GM20431 (cell line): Measurements from ENCODE around the gene ZFR.
"Not testable (repeated sequence)": the region's sequence is repeated elsewhere in the genome, so short reads cannot be mapped to it uniquely, and the experiment has no call there.

Experiments
- in situ Hi-C: fragments of 300-500 bp; cut with MseI, MboI; formaldehyde crosslinking; loops from one replicate; pipeline ENCODE4 v1.15.0; 2020; ENCODE audit warnings: low sequenced_read_pairs; ENCODE audit not compliant: unreplicated experiment

Gene ZFR

DNA sequence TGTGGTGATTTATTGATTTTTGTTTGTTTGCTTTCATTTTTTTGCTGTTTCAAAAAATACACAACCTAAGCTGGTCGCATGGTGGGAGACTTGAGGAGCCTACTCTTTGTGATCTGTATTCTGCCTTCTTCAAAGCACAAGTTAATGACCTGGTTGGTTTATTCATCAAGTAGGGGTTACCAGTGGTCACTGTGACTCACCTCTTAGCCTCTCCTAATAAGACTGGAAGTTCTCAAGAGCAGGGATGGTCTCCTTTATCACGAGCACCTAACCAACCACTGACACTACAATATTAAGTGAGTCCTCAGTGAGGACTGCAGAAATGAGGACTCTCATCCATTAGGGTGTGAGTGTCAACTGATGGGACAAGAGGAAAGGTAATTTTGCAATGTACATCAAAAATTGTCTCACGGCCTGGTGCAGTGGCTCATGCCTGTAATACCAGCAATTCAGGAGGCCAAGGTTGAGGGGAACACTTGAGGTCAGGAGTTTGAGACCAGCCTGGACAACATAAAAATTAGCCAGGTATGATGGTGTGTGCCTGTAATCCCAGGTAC is 118.2 kb downstream of the ZFR start:
- in situ Hi-C loops: loop anchor here (10.0 kb wide), 1 partner anchor 91 kb away; no protein-coding TSS in a partner anchor

DNA sequence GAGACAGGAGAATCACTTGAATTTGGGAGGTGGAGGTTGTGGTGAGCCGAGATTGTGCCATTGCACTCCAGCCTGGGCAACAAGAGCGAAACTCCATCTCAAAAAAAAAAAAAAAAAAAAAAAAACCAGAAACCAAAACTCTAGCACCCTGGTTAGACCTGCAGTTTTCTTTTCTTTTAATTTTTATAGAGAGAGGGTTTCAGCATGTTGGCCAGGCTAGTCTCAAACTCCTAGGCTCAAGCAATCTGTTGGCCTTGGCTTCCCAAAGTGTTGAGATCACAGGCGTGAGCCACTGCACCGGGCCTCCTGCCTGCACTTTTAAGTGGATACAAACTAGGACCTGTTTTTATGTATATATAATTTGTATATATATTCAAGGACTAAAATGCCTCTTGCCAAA is 118.9 kb downstream of the ZFR start:
- in situ Hi-C loops: loop anchor here (10.0 kb wide), 1 partner anchor 91 kb away; no protein-coding TSS in a partner anchor

DNA sequence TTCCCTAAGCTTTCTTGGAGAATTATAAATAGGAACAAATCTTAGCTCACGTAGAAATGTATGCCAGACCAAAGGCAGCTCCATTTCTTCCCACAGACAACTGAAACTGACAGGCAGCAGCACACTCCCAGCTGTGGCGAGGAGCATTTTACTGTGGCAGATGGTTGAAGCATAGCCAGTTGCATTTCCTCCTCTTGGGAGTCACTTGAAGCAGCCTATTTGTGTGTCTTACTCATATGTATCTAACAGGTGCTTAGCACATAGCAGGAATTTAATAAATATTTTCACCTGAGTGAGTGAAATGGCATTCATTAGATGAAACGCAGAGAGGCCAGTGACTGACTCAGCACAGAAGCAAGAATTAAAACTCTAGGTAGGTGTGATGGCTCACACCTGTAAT is 119.5 kb downstream of the ZFR start:
- in situ Hi-C loops: loop anchor here (10.0 kb wide), 1 partner anchor 90 kb away; no protein-coding TSS in a partner anchor

DNA sequence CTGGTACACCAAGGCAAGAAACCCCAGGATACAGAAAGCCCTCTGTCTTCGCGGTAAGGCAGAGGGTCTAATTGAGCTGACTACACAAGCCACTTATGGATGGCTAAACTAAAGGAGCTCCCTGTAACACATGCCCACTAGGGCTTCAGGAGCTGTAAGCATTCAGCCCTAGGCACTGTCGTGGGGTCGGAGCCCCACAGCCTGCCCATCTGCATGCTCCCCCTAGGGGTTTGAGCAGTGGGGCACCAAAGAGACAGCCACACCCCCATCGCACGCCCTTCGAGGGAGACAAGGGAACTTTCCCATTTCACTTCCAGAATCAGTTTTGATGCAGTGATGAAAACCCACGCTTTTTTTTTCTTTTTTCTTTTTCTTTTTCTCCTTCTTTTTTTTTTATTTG is 120.8 kb downstream of the ZFR start:
- in situ Hi-C loops: loop anchor here (10.0 kb wide), 1 partner anchor 89 kb away; no protein-coding TSS in a partner anchor

DNA sequence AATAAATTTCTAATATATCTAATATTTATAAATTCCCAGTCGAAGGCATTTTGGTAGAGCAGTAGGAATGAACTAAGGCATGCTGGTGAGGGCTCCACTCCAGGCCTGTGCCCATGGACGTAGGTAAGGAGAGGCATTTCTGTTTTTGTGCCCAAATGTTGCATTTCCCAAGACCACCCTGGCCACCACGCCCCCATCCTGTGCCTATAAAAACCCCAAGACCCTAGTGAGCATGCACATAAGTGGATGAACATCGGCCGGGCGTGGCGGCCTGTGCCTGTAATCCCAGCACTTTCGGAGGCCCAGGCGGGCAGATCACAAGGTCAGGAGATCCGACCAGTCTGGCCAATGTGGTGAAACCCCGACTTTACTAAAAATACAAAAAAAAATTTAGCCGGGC is 121.7 kb downstream of the ZFR start:
- in situ Hi-C loops: loop anchor here (10.0 kb wide), 1 partner anchor 88 kb away; no protein-coding TSS in a partner anchor

DNA sequence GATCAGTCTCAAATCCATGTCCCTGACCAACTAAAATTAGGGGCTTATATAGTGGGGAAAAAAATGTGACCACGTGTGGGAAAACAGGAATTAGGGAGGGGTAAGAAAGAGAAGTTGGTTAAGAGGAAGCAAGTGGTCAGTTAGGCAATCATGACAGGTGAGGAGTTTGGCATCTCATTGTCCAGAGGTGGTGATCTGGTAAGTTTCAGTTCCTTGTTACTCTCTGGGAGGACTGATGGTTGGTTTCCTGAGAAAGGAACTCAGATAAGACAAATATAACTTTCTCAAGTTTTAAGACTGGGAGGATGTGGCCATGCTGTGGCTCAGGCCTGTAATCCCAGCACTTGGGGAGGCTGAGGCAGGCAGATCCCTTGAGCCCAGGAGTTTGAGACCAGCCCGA is 122.8 kb downstream of the ZFR start:
- in situ Hi-C loops: loop anchor here (10.0 kb wide), 1 partner anchor 87 kb away; no protein-coding TSS in a partner anchor

DNA sequence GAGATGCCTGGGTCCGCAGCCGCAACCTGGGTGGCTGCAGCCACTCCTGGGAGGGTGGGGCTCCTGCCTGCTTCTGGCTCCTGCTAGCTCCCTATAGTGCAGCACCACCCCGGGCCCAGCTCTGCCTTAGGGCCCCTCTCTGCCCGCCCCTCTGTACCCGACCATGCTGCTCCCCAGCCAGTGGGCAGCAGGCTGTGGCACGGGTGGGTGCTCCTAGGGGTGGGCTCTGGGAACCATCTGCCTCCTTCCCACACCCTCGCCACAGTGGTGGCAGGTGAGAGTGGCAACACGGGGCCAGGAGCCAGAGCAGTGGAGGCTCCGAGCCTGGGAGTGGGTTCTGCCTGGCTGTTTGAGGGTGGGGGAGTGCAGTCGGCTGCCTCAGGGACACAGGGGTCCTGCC is 124.0 kb downstream of the ZFR start:
- in situ Hi-C loops: loop anchor here (10.0 kb wide), 1 partner anchor 86 kb away; no protein-coding TSS in a partner anchor

DNA sequence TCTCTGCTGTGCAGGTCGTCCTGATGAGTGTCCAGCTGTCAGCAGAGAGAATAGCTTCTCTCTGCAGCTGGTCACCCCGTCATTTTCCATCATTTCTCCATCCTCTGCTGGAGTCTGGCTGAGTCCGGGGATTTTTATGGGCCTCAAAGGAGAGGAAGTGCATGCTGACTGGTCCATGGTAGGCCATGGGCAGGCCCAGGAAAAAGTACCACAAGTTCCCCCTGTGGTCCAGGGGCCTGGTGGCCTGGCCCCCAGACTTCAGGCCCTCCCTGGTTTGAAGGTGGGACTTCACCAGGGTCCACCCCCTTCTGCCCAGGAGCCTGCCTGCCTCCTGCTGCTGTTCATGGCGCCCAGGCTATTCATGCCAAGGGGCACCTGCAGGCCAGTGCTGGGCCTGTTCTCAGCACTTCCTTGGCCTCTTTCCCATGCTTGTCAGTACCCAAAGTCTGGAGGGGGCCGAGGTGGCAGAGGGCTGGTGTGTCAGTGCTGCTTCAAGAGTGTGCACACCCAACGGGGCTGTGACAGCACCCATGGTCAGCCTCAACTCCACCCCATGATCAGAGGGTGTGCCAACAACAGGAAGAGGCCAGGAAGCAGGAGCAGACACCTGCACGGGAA is 124.5 kb downstream of the ZFR start:
- in situ Hi-C loops: loop anchor here (10.0 kb wide), 1 partner anchor 85 kb away; no protein-coding TSS in a partner anchor

DNA sequence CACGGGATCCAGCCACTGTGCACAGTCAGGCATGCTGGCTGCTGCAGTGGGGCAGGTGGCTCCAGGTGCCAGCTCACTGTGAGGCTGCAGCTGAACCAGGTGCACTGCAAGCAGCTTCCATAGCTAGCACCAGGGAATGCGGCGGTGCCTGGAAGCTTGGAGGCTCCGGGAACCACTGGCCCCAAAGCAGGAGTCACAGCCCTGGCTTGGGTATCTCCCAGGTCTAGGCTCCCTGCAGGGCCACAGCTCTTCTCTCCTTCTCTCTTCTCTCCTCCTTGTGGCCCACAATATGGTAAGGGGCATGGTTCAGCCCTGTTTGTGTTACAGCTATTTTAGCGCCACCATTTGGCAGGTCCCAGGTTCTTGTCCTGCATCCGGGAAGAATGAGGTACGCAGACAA is 125.1 kb downstream of the ZFR start:
- in situ Hi-C loops: no loop called here

DNA sequence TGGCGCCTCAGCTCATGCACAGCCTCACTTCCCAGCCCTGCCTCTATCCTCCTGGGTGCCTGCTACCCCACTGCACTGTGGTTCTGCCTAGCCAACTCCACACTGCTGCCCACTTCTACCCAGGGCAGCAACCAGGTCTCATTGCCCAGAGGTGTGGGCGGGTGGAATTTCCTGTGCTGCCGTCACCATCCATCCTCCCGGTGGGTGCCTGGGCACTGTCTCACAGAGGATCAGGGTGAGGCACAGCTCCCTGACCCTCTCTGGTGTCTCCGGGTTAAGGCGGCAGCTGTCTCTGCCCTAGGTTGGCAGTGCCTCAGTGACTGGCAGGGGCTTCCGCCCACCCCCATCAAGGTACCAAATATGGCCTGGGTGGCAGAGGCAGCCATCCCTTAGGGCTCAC is 127.5 kb downstream of the ZFR start:
- in situ Hi-C loops: no loop called here

DNA sequence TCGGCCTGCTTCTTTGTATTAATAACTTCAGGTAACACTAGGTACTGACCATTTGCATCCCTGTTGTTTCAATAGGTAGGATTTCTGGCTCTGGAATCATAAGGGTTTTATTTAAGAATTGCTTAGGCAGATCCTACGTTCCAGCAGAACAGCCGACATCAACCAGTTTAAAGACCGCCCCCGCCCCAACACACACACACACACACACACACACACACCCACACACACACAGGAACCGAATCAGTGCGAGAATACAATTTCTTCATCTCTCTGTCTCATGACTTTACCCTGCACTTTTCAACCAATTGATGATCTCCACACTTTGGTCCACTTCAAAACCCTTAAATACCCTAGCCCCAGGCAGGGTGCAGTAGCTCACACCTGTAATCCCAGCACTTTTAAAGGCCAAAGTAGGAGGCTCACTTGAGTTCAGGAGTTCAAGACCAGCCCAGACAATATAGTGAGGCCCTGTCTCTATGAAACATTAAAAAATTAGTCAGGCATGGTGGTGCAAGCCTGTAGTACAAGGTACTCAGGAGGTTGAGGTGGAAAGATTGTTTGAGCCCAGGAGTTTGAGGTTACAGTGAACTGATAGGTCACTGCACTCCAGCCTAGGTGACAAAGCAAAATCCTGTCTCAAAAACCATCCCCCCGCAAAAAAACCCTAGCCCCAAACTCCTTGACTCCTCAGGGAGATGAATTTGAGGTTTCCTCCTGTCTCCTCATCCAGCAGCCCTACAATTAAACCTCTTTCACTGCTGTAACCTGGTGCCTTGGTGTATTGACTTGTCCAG is 129.1 kb downstream of the ZFR start:
- in situ Hi-C loops: no loop called here

DNA sequence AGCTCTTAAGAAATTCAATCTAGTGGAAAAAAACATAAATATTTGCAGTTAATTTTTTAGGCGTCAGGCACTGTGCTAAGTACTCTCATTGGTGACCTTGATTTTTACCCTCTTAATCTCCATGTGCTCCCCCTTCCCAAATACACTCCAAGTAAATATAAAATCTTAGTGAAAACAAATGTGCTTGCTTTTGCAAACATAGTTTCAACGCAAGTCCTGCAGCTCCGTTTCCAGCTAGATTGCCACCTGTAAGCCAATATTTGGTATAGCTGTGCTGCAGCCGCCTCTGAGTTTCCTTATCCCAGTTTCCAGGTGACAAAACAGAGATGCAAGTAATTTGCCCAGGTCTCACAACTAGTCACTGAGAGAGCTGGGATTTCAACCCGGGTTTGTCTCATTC is 129.9 kb downstream of the ZFR start:
- in situ Hi-C loops: no loop called here

DNA sequence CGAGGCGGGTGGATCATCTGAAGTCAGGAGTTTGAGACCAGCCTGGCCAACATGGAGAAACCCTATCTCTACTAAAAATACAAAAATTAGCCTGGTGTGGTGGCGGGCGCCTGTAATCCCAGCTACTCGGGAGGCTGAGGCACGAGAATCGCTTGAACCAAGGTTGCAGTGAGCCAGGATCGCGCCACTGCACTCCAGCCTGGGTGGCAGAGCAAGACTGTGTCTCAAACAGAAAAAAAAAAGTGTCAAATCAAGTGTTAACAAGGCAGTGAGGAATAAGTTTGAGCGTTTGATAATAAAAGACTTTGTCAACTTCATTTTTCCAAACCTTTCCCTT is 130.4 kb downstream of the ZFR start:
- in situ Hi-C loops: not testable (repeated sequence)

DNA sequence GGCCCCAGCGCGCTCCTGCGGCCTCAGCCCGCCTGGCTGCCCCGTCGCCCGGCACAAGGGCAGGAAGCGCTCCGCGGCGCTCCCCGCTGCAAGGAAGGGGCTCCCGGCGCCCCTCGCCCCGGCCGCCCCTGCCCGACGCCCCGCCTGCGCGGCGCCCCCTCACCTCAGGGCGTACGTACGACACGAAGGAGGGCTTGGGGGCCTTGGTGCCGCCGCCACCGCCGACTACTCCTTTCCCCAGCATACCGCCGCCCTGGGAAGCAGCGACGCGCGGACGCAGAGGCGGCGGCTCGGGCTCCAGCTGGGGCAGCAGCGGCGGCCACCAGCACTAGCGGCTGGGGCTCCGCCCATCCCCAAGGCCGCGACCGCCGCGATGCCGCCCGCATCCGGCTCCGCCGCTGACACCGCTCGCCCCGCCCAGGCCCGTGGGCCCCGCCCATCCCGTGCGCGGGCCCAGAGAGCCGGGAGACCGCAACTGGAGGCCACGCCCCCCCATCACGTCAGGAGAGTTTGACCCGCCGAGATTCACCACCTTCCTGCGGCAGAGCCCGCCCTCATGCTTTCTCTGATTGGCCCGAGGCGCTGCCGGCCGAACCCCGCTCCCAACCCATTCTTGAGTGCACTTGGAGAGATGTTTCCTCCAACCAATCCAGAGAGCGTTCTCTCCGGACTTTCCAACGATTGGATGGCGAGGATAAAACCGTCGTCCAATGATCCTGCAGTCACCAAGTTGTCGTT is 131.8 kb downstream of the ZFR start, which contains the start of gene MTMR12:
Gene MTMR12 (minus strand): TSS at position 345 of the 738 bp plus-strand sequence. CDS start 101 bp downstream, at position 244.
- in situ Hi-C loops: no loop called here

DNA sequence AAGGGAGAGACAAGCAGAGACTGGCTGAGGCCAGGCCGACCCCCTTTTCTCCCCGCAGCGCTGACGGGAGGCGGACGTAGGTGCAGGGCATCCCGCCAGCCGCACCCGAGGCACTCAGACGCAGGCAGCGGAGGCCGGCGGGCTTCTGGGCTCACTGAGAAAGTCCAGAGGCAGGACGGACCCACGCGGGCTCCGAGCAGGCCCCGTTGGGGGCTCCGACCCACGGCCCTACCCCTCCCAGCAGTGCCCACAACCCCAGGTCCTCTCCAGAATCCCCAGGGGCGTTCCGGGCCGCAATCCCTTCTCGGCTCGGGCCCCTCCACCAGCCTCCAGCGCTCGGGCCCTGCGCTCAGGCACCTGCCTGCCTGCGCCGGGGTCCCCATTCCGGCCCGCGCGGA is 132.3 kb downstream of the ZFR start:
- in situ Hi-C loops: no loop called here

DNA sequence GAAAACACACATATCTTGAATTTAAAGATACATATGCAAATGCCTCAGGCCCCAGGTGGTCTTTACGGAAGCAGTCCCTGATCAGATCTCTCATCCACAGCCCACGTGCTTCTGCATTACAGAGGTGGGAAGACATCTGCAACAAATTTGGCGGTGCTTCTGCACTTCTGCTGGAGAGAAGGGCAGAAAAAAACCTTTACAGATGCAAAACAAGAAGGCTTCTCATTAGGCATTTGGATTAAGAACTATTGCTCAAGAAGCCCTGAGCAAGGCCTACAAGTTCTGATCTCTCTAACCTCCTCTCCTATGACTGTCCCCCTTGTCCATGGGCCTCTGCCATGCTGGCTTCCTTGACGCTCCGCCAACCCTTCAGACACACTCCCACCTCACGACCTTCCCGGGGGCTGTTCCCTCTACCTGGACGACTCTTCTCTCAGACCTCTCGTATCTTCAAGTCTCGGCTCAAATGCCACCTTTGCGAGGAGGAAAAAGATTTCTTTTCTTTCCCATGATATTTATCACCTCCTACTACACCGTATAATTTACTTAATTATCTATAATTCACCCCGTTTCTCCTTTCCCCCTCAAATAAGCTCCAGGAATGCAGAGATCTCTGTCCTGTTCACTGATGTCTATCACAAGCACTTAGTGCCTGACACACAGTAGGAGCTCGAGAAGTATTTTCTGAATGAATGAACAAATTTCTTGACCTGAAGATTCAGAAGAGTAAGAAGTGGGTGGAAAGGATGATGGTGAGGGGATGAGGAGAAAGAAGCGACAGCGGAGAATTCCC is 132.9 kb downstream of the ZFR start:
- in situ Hi-C loops: no loop called here

DNA sequence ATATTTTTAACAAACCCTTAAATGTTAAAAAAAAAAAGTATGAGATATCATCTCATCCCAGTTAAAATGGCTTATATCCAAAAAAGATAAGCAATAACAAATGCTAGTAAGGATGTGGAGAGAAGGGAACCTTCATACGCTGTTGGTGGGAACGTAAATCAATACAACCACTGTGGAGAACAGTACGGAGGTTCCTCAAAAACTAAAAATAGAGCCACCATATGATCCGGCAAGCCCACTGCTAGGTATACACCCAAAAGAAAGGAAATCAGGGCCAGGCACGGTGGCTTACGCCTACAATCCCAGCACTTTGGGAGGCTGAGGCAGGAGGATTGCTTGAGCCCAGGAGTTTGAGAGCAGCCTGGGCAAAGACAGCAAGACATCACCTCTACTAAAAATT is 134.8 kb downstream of the ZFR start:
- in situ Hi-C loops: no loop called here

DNA sequence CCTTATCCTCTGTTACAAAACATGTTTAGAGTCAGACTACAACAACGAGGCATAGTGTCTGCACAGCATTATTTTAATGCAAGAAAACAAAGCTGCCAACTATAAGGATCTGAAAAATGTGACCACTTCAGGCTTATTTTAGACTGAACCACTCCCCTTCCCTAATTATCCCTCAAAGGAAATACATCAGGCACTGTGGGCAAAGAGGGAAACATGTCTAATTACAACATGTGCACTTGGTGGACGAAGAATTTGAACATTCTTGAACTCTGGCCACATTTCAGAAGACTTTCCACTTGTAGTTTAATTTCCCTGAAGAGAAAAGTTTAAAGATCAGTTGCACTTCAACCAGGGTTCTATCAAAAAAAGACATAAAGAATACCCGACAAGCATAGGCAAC is 135.6 kb downstream of the ZFR start:
- in situ Hi-C loops: no loop called here

DNA sequence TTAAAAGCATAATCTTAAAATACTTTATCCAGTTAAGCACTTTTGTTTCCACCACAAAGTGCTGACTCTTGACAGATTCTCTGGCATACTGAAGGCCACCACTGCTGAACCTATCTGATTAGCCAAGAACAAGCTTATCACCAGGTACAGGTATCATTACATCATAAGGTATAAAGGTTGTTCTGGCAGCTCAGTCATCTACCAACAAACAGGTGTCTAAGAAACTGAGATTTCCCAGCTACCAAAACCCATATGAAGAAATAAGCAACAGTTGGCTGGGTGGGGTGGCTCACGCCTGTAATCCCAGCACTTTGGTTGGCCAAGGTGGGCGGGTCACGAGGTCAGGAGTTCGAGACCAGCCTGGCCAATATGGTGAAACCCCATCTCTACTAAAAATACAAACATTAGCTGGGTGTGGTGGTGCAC is 136.8 kb downstream of the ZFR start:
- in situ Hi-C loops: no loop called here

DNA sequence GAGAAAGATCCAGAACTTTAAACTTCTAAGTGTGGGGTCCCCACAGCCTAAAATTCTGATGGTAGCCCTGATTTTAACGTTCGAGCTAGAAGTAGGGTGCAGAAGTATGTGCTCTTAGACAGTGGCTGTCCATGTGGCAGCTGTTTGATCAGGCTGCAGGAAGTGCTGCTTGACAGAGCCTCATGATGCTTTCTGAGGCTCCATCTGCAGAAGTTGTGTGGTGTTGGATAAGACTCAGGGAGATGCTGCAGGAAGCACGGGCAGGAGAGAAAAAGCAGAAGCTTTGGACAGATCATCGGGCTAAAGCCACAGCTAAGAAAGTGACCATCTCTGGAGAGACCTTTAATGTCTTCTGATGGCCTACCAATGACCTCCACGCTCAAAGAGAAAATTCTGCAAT is 139.9 kb downstream of the ZFR start:
- in situ Hi-C loops: no loop called here
